DMS79 treated with DMSO at 0.1 percent for 48 hours (cell line): ENCODE results near the gene PEX12.
"Not testable (repeated sequence)": the region's sequence is repeated elsewhere in the genome, so short reads cannot be mapped to it uniquely, and the experiment has no call there.

ENCODE experiments used
- DNase-seq: peaks from one replicate; lab custom pipeline; 2025; lab: John Stamatoyannopoulos, UW

Gene PEX12

GRCh38 chr17:35577830-35578196 lies 558 bp downstream of the PEX12 start:
- no peak for DNase-seq

DNA sequence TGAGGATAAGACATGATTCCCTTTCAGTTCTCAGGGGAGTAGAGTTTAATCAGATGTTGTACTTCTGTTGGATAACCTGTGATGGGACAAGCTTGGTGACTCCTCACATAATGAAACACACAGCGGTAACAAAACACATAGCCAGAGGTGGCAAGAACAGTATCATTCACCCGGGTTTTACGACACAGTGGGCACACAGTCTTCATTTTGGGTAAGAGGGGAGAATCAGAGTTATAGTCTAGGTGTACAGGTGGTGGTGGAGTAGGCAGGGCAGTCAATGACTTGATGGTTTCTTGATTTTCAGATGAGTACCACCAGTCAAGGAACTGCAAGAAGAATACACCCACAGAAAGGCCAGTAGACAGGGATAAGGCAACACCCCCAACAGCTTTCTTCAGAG lies 2.6 kb downstream of the PEX12 start:
- no peak for DNase-seq

DNA sequence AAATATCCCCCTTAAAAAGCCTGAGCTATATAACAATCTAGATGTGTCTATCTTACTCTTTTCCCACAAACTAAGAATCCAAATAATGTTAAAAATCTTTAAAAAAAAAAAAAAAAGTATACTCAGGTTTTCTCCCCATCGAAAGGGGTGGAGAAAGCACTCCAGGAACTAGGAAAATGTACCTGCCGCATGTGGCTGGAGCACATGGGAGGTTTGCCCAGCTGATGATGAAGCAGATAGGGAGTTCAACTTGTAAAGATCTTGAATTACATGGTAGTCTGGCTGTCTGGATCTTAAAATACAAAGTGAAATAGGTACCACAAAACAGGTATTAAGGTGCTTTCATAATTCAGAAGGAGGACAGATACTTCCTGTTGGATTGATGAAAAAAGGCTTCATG lies 9.0 kb downstream of the PEX12 start:
- no peak for DNase-seq

DNA sequence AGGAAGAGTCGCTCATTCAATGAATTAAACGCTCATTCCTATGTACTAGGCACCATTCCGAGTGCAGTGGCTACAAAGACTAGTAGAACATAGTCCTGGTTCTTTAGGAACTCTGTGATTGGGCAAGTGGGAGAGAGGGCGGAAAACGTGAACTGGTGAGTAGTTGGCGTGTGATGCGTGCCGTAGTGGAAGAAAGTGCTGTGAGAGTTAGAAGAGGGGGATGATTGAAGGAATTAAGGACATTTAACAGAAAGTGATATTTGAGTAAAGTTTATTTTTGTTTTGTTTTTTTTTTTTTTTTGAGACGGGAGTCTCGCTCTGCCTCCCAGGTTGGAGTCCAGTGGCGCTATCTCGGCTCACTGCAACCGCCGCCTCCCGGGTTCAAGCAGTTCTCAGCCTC lies 9.8 kb downstream of the PEX12 start:
- no peak for DNase-seq

GRCh38 chr17:35566968-35567367 lies 11.4 kb downstream of the PEX12 start:
- DNase-seq: no peak

GRCh38 chr17:35563181-35563580 lies 15.2 kb downstream of the PEX12 start:
- DNase-seq: not testable (repeated sequence)

- no peak for DNase-seq
These were observed 17.7 kb downstream of the PEX12 start, which contains the start of gene SLFN14 for GRCh38 chr17:35560703-35561102. Gene SLFN14 (minus strand): TSS chr17:35560819. CDS start chr17:35558062, 2,757 bp downstream.

- no peak for DNase-seq
These were observed 18.7 kb downstream of the PEX12 start for GRCh38 chr17:35559495-35560210.

DNA sequence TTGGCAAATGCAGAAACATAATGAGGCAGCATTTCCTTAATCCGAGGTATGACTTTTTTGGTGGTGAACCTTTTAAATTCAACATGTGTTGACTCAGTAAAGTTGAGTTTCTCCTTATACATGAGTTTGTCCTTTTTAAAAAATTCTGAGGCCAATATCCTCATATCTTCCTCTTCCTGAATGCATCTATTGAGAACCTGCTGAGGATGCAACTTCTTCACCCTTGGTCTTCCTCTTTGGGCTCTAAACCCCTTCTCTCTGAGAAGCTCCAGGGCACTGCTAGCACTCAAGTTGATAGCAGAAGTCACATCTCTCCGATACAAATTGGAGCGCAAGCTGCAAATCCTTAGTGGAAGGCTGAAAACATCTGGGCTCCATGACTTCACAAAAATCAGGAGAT lies 21.0 kb downstream of the PEX12 start:
- DNase-seq: no peak

GRCh38 chr17:35555691-35556090 lies 22.7 kb downstream of the PEX12 start:
- DNase-seq: no peak

DNA sequence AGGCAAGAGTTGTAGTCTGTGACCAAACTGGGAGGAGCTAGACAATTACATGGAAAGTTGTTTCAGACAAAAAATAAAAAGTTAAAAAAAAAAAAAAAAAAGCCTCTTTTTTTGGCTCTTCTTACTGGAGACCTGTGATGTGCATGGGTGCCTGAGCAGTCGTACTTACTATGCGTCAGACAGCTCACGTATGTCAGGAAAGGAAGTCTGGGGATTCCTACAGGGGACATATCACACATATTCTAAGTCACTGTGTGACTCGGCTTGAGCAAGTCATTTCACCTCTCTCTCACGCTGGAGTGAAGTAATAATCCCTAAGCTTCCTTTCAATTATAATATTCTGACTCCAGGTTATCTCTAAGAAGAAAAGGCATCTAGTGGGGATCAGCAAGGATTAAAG lies 23.7 kb downstream of the PEX12 start:
- no peak for DNase-seq

- no peak for DNase-seq
These were observed 25.1 kb downstream of the PEX12 start for GRCh38 chr17:35553310-35553709.

DNA sequence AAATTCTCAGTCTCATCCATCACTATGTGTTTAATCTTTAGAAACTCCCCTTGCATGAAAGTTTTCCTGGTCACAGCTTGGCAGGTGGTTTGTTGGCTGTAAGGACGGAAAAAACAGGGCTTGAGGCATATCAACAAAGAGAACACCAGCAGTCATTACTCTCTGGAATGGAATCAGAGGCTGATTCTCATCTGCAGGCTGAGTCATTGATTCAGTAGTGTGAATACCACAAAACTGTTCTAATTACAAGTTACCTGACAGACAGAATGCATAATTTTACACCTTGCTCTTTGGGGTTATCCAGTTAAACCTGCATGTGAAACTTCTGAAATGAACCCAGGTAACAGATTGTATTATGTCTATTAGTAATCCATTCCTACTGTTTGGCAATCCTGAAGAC lies 29.4 kb downstream of the PEX12 start:
- no peak for DNase-seq

DNA sequence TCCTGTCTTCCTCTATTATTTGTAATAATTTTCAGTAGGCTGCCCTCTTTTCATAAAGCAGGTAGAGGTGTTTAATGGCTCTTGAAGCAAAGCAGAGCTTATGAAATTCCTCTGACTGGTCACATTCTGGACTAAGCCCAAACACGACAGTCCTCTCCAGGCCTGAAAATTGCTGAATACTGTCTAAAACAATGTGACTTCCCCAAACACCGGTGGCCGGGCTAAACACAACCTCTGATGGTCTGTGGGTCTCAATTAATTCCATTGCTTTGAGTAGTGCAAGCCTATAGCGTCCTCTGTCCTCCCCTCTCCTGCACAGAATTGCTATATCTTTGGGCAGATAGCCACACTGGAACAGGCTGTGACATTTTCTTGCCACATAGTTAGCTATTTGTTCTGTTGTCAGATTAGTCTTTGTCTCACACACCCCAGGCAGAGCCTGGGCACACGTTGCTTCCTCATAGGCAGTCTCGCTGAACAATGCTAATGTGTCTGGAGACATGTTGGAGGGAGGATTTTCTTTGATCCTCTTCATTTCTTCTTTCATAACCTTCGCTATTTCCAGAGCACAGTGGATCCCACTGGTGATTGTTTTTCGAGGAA lies 30.1 kb downstream of the PEX12 start:
- DNase-seq: no peak

DNA sequence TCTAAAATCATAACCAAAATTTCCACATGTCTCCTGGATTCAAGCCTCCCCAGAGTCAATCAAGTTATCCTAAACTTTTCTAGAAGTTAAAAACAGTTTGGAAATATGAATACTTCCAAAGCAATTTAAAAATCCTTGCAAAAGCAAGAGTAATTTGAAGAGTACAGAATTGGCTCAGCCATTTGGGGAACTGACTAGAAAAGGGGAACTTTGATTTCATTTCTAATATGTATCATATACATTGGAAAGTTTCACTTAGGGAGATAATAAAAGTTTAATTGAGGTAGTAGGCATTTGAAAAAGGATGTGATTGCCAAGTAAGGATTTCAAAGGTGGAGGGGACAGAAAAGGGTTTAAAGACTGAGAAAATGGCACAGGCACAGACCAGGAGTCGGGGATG lies 31.9 kb downstream of the PEX12 start:
- DNase-seq: no peak

DNA sequence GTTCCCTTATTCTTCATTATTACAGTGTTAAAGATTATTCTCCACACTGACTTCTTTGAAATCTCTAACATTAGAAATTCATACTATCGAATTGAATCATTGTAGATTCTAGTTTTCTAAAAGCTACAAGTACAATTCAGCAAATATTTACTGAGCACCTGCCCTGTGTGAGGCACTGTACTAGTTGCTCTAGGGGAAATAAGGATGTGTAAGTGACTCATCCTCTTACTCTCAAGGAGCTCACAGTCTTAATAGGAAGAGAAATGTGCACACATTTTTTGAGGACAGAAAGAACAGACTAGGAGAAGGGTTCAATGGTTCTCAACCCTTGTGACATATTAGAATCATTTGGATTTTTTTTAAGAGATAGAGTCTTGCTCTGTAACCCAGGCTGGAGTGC lies 33.2 kb downstream of the PEX12 start:
- DNase-seq: no peak

DNA sequence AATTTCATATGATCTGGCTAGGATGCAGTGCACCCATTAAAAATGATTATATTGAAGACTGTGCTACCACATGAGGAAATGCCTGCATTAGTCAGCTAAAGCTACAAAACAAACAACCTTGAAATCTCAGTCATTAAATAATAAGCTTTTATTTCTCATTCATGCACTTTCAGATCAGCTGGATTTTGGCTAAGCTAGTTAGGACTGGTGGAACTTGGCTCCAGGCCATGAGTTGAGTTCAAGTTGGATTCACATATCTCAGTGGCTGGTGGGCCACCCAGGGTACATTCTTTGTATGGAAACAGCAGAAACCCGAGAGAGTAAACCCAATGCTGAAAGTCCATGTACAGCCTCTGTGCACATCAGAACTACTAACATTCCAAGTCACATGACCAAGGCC lies 34.5 kb downstream of the PEX12 start:
- no peak for DNase-seq

DNA sequence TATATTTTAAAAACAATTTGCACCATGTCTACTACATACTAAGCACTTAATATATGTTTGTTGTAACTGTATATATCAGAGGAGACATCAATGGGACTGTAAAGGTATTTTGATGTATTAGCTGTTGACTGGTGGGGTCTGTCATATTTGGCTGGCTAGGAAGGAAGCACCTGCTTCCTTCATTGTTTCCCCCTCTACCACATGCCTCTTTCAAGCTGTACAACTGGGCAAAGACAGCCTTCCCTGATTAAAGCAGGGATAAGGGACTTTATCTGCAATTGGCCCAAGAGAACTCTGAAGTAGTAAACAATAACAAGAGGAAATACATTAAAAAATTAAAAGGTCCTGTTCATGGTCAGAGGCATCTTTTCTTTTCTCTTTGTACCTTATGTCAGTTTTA lies 35.4 kb downstream of the PEX12 start:
- DNase-seq: no peak

DNA sequence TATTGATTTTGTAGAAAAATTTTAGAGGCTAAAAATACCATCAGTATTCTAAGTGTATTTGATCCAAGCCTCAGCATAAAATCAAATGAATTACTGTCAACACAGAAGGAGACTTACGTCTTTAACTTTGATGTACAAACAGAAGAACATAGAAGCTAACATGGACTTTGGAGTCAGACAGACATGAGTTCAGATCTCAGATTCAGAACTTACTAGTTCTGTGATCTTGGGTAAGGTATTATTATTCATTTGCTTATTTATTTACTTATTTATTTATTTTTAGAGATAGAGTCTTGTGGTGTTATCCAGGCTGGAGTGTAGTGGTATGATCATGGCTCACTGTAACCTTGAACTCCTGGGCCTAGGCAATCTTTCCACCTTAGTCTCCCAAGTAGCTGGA lies 36.9 kb downstream of the PEX12 start:
- DNase-seq: no peak

DNA sequence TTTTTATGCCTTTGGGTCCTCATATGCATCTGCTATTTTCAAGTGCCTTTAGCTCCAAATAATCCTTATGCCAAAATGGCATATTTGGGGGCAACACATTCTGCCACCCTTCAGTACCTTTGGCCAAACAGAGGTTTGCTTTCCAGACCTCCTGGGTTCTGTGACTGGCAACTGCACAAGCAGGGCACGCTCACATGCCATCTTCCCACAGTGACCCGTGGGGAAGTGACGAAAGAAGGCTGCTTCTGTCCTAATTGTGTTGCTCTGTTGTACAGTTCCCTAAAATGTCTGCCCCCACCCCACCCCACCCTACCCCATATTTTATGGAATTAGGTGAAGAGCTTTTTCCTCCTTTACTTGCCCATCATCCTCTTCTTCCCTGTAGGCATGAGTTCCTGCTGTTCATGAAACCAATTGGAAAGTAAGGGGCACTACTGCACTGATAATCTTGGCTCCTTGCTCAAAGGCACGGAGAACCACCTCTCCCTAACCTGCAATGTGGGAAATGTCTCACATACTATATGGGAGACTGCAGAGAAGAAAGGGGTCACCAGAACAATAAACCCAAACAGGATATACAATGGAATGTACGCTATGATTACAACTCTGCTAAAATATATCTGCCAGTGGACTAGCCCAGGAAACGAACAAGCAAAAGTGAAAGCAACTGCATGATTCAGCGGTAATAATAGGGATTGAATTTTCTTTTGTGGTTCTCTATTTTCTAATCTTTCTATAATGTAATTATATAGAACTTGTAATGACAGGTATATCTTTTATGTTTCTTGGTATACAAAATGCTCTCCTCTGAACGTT lies 37.6 kb downstream of the PEX12 start:
- no peak for DNase-seq

GRCh38 chr17:35539659-35540026 lies 38.7 kb downstream of the PEX12 start:
- DNase-seq: no peak

GRCh38 chr17:35537601-35538141 lies 40.7 kb downstream of the PEX12 start, which contains the start of gene SLFN12L:
Gene SLFN12L (minus strand): TSS chr17:35537678. CDS start chr17:35522364, 15,314 bp downstream.
- no peak for DNase-seq

- DNase-seq: no peak
These were observed 41.7 kb downstream of the PEX12 start for GRCh38 chr17:35536664-35537171.
